Pancreas (tissue), 10 donors: ENCODE data around the gene RNASE8. TPM values are rescaled to one million over a fixed set of nuclear protein-coding genes. Genes with fewer than 3 reads are reported as not detected.

Source experiments
- ATAC-seq, 4 donors: fragments of 200-7000 bp; cut with Tn5 transposase; one replicate each; pipeline versions ENCODE4 v1.8.0 to v1.9.1; 2020; ENCODE audit warnings: mild to moderate bottlenecking in 4 of 4, moderate library complexity in 4 of 4
- DNase-seq, 6 donors: peaks; one replicate each; pipeline ENCODE4 v3.0.0-alpha.2; 2020
- FAIRE-seq: peaks from 2 replicates; lab custom pipeline; 2012; peaks lifted over from hg19 to GRCh38; lab: Jason Lieb, UNC
- H3K27ac ChIP-seq, 4 donors: fragments of 200-600 bp; sonication (generic); 1 replicate in 3 of 4; 2 replicates in 1 of 4; pipeline versions ENCODE4 v1.5.0 to v1.8.0; 2020
- H3K27me3 ChIP-seq, 4 donors: fragments of 200-600 bp; one replicate each; pipeline ENCODE4 v1.8.0; 2021
- H3K36me3 ChIP-seq, 3 donors: fragments of 200-600 bp; sonication (generic) in 1 of 3; one replicate each; pipeline versions ENCODE4 v1.5.0 to v1.8.0; 2020 to 2021
- H3K4me1 ChIP-seq, 3 donors: fragments of 200-600 bp; one replicate each; pipeline ENCODE4 v1.8.0; 2021
- H3K4me3 ChIP-seq, 4 donors: fragments of 200-600 bp; sonication (generic) in 2 of 4; one replicate each; pipeline versions ENCODE4 v1.5.0 to v1.8.0; 2020 to 2021
- H3K9me3 ChIP-seq, 4 donors: fragments of 200-600 bp; one replicate each; pipeline ENCODE4 v1.8.0; 2021
- WGBS, 2 donors: extraction: QIAGEN DNeasy Blood & Tissue Kit; methylation state at CpG; one replicate each; pipeline ENCODE4 v1.1.7; 2013; 5-methylcytosine and 5-hydroxymethylcytosine counted together
- intact Hi-C, 3 donors: fragments of 100-400 bp; cut with DNase I; formaldehyde crosslinking; loops; one replicate each; pipeline versions ENCODE4 v1.11.1 to v1.14.2; 2022
- polyA plus RNA-seq, 2 donors: library from polyadenylated mRNA; stranded (reverse); fragments of 200-250 nt; gene quantifications; one replicate each; pipeline ENCODE4 v1.2.3, GENCODE V29; 2013
- total RNA-seq, 6 donors: library from RNA; stranded (reverse); fragmentation: NEBNext Ultra II Directional in 4 of 6; extraction: Animal tissue kit (Norgen Biotek cat#: 25700) in 4 of 6; gene quantifications; one replicate each; pipeline versions ENCODE4 v1.2.1 to v1.2.4, GENCODE V29; 2021 to 2023
- TF ChIP-seq, protein P1 (sequence below), 4 donors: fragments of 200-600 bp; sonication (generic) in 3 of 4; IDR thresholded peaks; one replicate each; pipeline versions ENCODE4 v1.5.0 to v1.8.0; 2021; ENCODE audit warnings: antibody characterized with exemption in 4 of 4
- donor health status: healthy with polysubstance abuse.
- donor health status: DM: no; HTN: no; CAD: no; lungs with moderate emphysema.
- donor health status: DM: no; HTN: no; CAD: no.
- donor health status: control.
- donor health status: control.
- donor health status: Bipolar disorder and iron deficiency.
- donor health status: DM: yes; HTN: yes; CAD: no.
- donor health status: DM: no; HTN: no; CAD: no.
- donor health status: DM: no; HTN: no; CAD: no.
- donor health status: DM: yes; HTN: yes; CAD: no.

Gene RNASE8
- total and polyA plus RNA-seq, 8 donors: not detected

- peaks cover 0 to 38% (median 13%) of the 10 kb centered on the region in 3 donors for H3K36me3 ChIP-seq
- no peaks in the 10 kb centered on the region for H3K4me1 ChIP-seq
- WGBS, 2 donors: 87 to 91% methylated on average over 18 to 26 of the region's 26 CpGs
- H3K4me3 ChIP-seq: no peak overlapping the region
- intact Hi-C loops: no loop called here
- H3K27me3 ChIP-seq: no peaks in the 10 kb centered on the region
- H3K27ac ChIP-seq: no peak overlapping the region
- ATAC-seq (no peak), FAIRE-seq (no peak), DNase-seq (peak in 2 of 6 donors; percentile 39 to 81)
- TF ChIP-seq, protein P1, sequence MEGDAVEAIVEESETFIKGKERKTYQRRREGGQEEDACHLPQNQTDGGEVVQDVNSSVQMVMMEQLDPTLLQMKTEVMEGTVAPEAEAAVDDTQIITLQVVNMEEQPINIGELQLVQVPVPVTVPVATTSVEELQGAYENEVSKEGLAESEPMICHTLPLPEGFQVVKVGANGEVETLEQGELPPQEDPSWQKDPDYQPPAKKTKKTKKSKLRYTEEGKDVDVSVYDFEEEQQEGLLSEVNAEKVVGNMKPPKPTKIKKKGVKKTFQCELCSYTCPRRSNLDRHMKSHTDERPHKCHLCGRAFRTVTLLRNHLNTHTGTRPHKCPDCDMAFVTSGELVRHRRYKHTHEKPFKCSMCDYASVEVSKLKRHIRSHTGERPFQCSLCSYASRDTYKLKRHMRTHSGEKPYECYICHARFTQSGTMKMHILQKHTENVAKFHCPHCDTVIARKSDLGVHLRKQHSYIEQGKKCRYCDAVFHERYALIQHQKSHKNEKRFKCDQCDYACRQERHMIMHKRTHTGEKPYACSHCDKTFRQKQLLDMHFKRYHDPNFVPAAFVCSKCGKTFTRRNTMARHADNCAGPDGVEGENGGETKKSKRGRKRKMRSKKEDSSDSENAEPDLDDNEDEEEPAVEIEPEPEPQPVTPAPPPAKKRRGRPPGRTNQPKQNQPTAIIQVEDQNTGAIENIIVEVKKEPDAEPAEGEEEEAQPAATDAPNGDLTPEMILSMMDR (IDR thresholded peaks at IDR 0.05): no peak
- H3K9me3 ChIP-seq: no peaks in the 10 kb centered on the region
Measured at GRCh38 chr14:21074398-21075272, 17.0 kb downstream of the RNASE8 start.

GRCh38 chr14:21075719-21076437 lies 18.3 kb downstream of the RNASE8 start:
- WGBS, 2 donors: 84 to 88% methylated on average over 9 of the region's 9 CpGs
- TF ChIP-seq, protein P1 (IDR thresholded peaks at IDR 0.05): no peak
- H3K27me3 ChIP-seq: no peaks in the 10 kb centered on the region
- no peak overlapping the region for H3K4me3 ChIP-seq
- ATAC-seq (no peak), DNase-seq (no peak), FAIRE-seq (no peak)
- H3K9me3 ChIP-seq: no peaks in the 10 kb centered on the region
- H3K36me3 ChIP-seq: peaks cover 0 to 48% (median 13%) of the 10 kb centered on the region in 3 donors
- H3K4me1 ChIP-seq: no peaks in the 10 kb centered on the region
- H3K27ac ChIP-seq: no peak overlapping the region
- intact Hi-C loops: no loop called here

DNA sequence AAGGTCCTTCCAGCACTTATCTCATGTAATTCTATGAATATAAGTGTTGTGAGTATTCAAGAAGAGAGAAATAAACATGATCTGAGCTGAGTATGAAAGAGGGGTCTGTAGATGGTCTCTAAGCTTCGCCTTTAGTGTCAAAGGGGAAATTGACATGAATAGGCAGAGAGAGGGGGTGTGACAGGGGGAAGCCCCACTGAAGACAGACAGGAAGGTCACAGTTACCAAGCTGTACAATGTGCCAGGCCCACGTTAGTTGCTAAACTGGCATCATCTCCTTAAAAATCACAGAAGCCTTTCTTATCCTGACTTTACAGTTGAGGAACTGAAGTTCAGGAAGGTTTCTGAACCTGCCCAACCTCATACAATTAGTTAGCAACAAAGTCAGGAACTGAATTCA lies 20.1 kb downstream of the RNASE8 start:
- TF ChIP-seq, protein P1 (IDR thresholded peaks at IDR 0.05): no peak
- 81 to 88% methylated on average over 2 of the region's 2 CpGs for WGBS, 2 donors
- Histone ChIP-seq H3K27me3 (no peaks in the 10 kb centered on the region), H3K9me3 (no peaks in the 10 kb centered on the region), H3K27ac (no peak overlapping the region), H3K4me3 (no peak overlapping the region), H3K4me1 (no peaks in the 10 kb centered on the region), H3K36me3 (peaks cover 0 to 66% (median 13%) of the 10 kb centered on the region in 3 donors)
- DNase-seq: no peak
- intact Hi-C loops: no loop called here
- no peak for ATAC-seq
- FAIRE-seq: no peak

- no peaks in the 10 kb centered on the region for H3K27me3 ChIP-seq
- no peak overlapping the region for H3K27ac ChIP-seq
- H3K4me1 ChIP-seq: no peaks in the 10 kb centered on the region
- no peak overlapping the region for H3K4me3 ChIP-seq
- intact Hi-C loops: no loop called here
- TF ChIP-seq, protein P1 (IDR thresholded peaks at IDR 0.05): no peak
- FAIRE-seq: no peak
- DNase-seq: no peak
- no peaks in the 10 kb centered on the region for H3K9me3 ChIP-seq
- 91 to 95% methylated on average over 5 of the region's 5 CpGs for WGBS, 2 donors
- no peak for ATAC-seq
- peaks cover 0 to 66% (median 13%) of the 10 kb centered on the region in 3 donors for H3K36me3 ChIP-seq
Measured at GRCh38 chr14:21078287-21078686, 20.7 kb downstream of the RNASE8 start.
